GM23248 (cell line): ENCODE data around the gene PKNOX2. TPM values are rescaled to one million over a fixed set of nuclear protein-coding genes. Genes with fewer than 3 reads are reported as not detected.

ENCODE experiments used
- DNase-seq: peaks from one replicate; pipeline ENCODE4 v3.0.0-alpha.2; 2015
- H2AFZ ChIP-seq: fragments of 200-600 bp; sonication (generic); 2 replicates; pipeline ENCODE4 v1.6.1; 2016; ENCODE audit warnings: antibody characterized with exemption
- H3F3A ChIP-seq: fragments of 200-600 bp; sonication (generic); 2 replicates; pipeline ENCODE4 v1.6.1; 2016; ENCODE audit warnings: mild to moderate bottlenecking, antibody characterized with exemption, mixed run types; ENCODE audit not compliant: insufficient read depth
- H3K27ac ChIP-seq: fragments of 200-600 bp; sonication (generic); 2 replicates; pipeline ENCODE4 v1.5.1; 2016; ENCODE audit warnings: mild to moderate bottlenecking
- H3K27me3 ChIP-seq: fragments of 200-600 bp; sonication (generic); replicated peaks from 2 replicates; pipeline ENCODE4 v1.6.1; 2016; ENCODE audit warnings: mild to moderate bottlenecking; ENCODE audit not compliant: insufficient read depth
- H3K36me3 ChIP-seq: fragments of 200-600 bp; sonication (generic); 2 replicates; pipeline ENCODE4 v1.6.1; 2016; ENCODE audit warnings: low read depth, mild to moderate bottlenecking
- H3K4me1 ChIP-seq: fragments of 200-600 bp; sonication (generic); 2 replicates; pipeline ENCODE4 v1.6.1; 2016; ENCODE audit warnings: mild to moderate bottlenecking; ENCODE audit not compliant: insufficient read depth
- H3K4me2 ChIP-seq: fragments of 200-600 bp; sonication (generic); one replicate; pipeline ENCODE4 v1.6.1; 2016; ENCODE audit warnings: mild to moderate bottlenecking; ENCODE audit not compliant: unreplicated experiment
- H3K4me3 ChIP-seq: fragments of 200-600 bp; sonication (generic); 2 replicates; pipeline ENCODE4 v1.5.1; 2016; ENCODE audit warnings: mild to moderate bottlenecking
- H3K79me2 ChIP-seq: fragments of 200-600 bp; sonication (generic); 2 replicates; pipeline ENCODE4 v1.6.1; 2016; ENCODE audit warnings: mild to moderate bottlenecking; ENCODE audit not compliant: insufficient read depth
- H3K9ac ChIP-seq: fragments of 200-600 bp; sonication (generic); 2 replicates; pipeline ENCODE4 v1.6.1; 2016; ENCODE audit warnings: mild to moderate bottlenecking
- H3K9me2 ChIP-seq: fragments of 200-600 bp; sonication (generic); 2 replicates; pipeline ENCODE4 v1.6.1; 2016; ENCODE audit warnings: mixed run types, mild to moderate bottlenecking, moderate library complexity; ENCODE audit not compliant: insufficient read depth
- H3K9me3 ChIP-seq: fragments of 200-600 bp; sonication (generic); one replicate; pipeline ENCODE4 v1.6.1; 2017; ENCODE audit warnings: low read depth
- H4K20me1 ChIP-seq: fragments of 200-600 bp; sonication (generic); 2 replicates; pipeline ENCODE4 v1.6.0; 2016; ENCODE audit not compliant: insufficient read depth
- EZH2 ChIP-seq: fragments of 200-600 bp; sonication (generic); IDR thresholded peaks from 2 replicates; pipeline ENCODE4 v1.6.1; 2018; ENCODE audit warnings: antibody characterized with exemption, mild to moderate bottlenecking; ENCODE audit not compliant: insufficient read depth, poor library complexity, severe bottlenecking
- EZH2phosphoT487 ChIP-seq: fragments of 200-600 bp; sonication (generic); IDR thresholded peaks from 2 replicates; pipeline ENCODE4 v1.6.1; 2018; ENCODE audit warnings: antibody characterized with exemption, moderate library complexity, mild to moderate bottlenecking, low read depth; ENCODE audit not compliant: insufficient read depth
- WGBS, 2 experiments: methylation state at CpG; one replicate each; pipeline ENCODE4 v1.1.6; 2015 to 2017; ENCODE audit warnings: low lambda C conversion rate in 2 of 2, low coverage in 1 of 2; ENCODE audit errors: missing lambda C conversion rate in 2 of 2; 5-methylcytosine and 5-hydroxymethylcytosine counted together
- in situ Hi-C: fragments of 300-500 bp; cut with MboI; formaldehyde crosslinking; loops from 2 replicates; pipeline ENCODE4 v1.15.0; 2020
- polyA plus RNA-seq: library from polyadenylated mRNA; unstranded; fragments of >200 nt; fragmentation: Nextera tagmentation; extraction: Ambion mirVana; gene quantifications from 2 replicates; pipeline ENCODE4 v1.2.1, GENCODE V29; 2016
- total RNA-seq: library from RNA; depleted of rRNA; stranded (reverse); fragments of >200 nt; shearing (Covaris generic); gene quantifications from 2 replicates; pipeline ENCODE4 v1.2.3, GENCODE V29; 2014

Gene PKNOX2
- total and polyA plus RNA-seq, 2 experiments from 2014 or later, result 0.21 to 0.76 TPM

- Histone ChIP-seq H3K9me3 (no peaks in the 10 kb centered on the region), H2AFZ (no peak overlapping the region), H3K79me2 (no peaks in the 10 kb centered on the region), H3K9ac (no peak overlapping the region), H3K4me2 (no peak overlapping the region), H3K36me3 (no peaks in the 10 kb centered on the region), H3K4me1 (no peaks in the 10 kb centered on the region), H3K4me3 (no peak overlapping the region), H3F3A (no peaks in the 10 kb centered on the region), H3K27ac (no peak overlapping the region), H3K9me2 (no peaks in the 10 kb centered on the region), H4K20me1 (no peaks in the 10 kb centered on the region), H3K27me3 (peaks cover 4% of the 10 kb centered on the region)
- no peak for DNase-seq
- 61 to 68% methylated on average over 5 of the region's 5 CpGs for WGBS, 2 experiments
- in situ Hi-C loops, result no loop called here
- TF ChIP-seq EZH2 (no peak), EZH2phosphoT487 (no peak)
These were observed 62.6 kb downstream of the PKNOX2 start for GRCh38 chr11:125227151-125227550.

- H3K9ac ChIP-seq, result no peak overlapping the region
- 59 to 65% methylated on average over 4 of the region's 4 CpGs for WGBS, 2 experiments
- H3K4me1 ChIP-seq, result no peaks in the 10 kb centered on the region
- no peaks in the 10 kb centered on the region for H3F3A ChIP-seq
- peaks cover 4% of the 10 kb centered on the region for H3K27me3 ChIP-seq
- no peaks in the 10 kb centered on the region for H3K9me2 ChIP-seq
- H2AFZ ChIP-seq, result no peak overlapping the region
- in situ Hi-C loops, result no loop called here
- no peaks in the 10 kb centered on the region for H3K36me3 ChIP-seq
- H4K20me1 ChIP-seq, result no peaks in the 10 kb centered on the region
- DNase-seq, result no peak
- H3K4me2 ChIP-seq, result no peak overlapping the region
- H3K79me2 ChIP-seq, result no peaks in the 10 kb centered on the region
- no peaks in the 10 kb centered on the region for H3K9me3 ChIP-seq
- H3K27ac ChIP-seq, result no peak overlapping the region
- TF ChIP-seq EZH2 (no peak), EZH2phosphoT487 (no peak)
- no peak overlapping the region for H3K4me3 ChIP-seq
These were observed 63.9 kb downstream of the PKNOX2 start for GRCh38 chr11:125228445-125228844.

GRCh38 chr11:125228993-125229392 is 64.4 kb downstream of the PKNOX2 start:
- Histone ChIP-seq H3K9ac (no peak overlapping the region), H3K27me3 (peaks cover 4% of the 10 kb centered on the region), H3K9me2 (no peaks in the 10 kb centered on the region), H4K20me1 (no peaks in the 10 kb centered on the region), H3K4me1 (no peaks in the 10 kb centered on the region), H3F3A (no peaks in the 10 kb centered on the region), H3K9me3 (no peaks in the 10 kb centered on the region), H3K27ac (no peak overlapping the region), H3K79me2 (no peaks in the 10 kb centered on the region), H3K4me3 (no peak overlapping the region), H2AFZ (no peak overlapping the region), H3K36me3 (no peaks in the 10 kb centered on the region), H3K4me2 (no peak overlapping the region)
- DNase-seq, result no peak
- 73 to 79% methylated on average over 9 of the region's 9 CpGs for WGBS, 2 experiments
- in situ Hi-C loops, result no loop called here
- TF ChIP-seq EZH2 (no peak), EZH2phosphoT487 (no peak)

GRCh38 chr11:125229916-125230315 is 65.4 kb downstream of the PKNOX2 start:
- 48 to 73% methylated on average over 2 of the region's 2 CpGs for WGBS, 2 experiments
- no peaks in the 10 kb centered on the region for H4K20me1 ChIP-seq
- H3K27me3 ChIP-seq, result peaks cover 8% of the 10 kb centered on the region
- H3F3A ChIP-seq, result no peaks in the 10 kb centered on the region
- no peak for TF ChIP-seq EZH2phosphoT487
- TF ChIP-seq EZH2, result no peak
- no peaks in the 10 kb centered on the region for H3K9me2 ChIP-seq
- no peak overlapping the region for H2AFZ ChIP-seq
- no peaks in the 10 kb centered on the region for H3K9me3 ChIP-seq
- no peaks in the 10 kb centered on the region for H3K4me1 ChIP-seq
- no peak overlapping the region for H3K4me3 ChIP-seq
- DNase-seq, result no peak
- in situ Hi-C loops, result no loop called here
- no peak overlapping the region for H3K27ac ChIP-seq
- no peaks in the 10 kb centered on the region for H3K36me3 ChIP-seq
- no peaks in the 10 kb centered on the region for H3K79me2 ChIP-seq
- no peak overlapping the region for H3K9ac ChIP-seq
- H3K4me2 ChIP-seq, result no peak overlapping the region

GRCh38 chr11:125233116-125233515 is 68.6 kb downstream of the PKNOX2 start:
- no peak overlapping the region for H2AFZ ChIP-seq
- WGBS, 2 experiments, result 28 to 36% methylated on average over 1 of the region's 1 CpG
- no peaks in the 10 kb centered on the region for H4K20me1 ChIP-seq
- H3K4me2 ChIP-seq, result no peak overlapping the region
- H3K27ac ChIP-seq, result no peak overlapping the region
- no peaks in the 10 kb centered on the region for H3K36me3 ChIP-seq
- no peak for TF ChIP-seq EZH2phosphoT487
- TF ChIP-seq EZH2, result no peak
- H3K79me2 ChIP-seq, result no peaks in the 10 kb centered on the region
- H3K4me3 ChIP-seq, result no peak overlapping the region
- DNase-seq, result no peak
- no peaks in the 10 kb centered on the region for H3F3A ChIP-seq
- H3K27me3 ChIP-seq, result peaks cover 9% of the 10 kb centered on the region; the same call in 1 of the 2 replicates
- no peaks in the 10 kb centered on the region for H3K9me2 ChIP-seq
- no peaks in the 10 kb centered on the region for H3K4me1 ChIP-seq
- H3K9ac ChIP-seq, result no peak overlapping the region
- no peaks in the 10 kb centered on the region for H3K9me3 ChIP-seq
- in situ Hi-C loops, result no loop called here
